ENCODE results near the gene RPSA.
"Not testable (repeated sequence)": the region's sequence is repeated elsewhere in the genome, so short reads cannot be mapped to it uniquely, and the experiment has no call there.

The RPSA gene

DNA sequence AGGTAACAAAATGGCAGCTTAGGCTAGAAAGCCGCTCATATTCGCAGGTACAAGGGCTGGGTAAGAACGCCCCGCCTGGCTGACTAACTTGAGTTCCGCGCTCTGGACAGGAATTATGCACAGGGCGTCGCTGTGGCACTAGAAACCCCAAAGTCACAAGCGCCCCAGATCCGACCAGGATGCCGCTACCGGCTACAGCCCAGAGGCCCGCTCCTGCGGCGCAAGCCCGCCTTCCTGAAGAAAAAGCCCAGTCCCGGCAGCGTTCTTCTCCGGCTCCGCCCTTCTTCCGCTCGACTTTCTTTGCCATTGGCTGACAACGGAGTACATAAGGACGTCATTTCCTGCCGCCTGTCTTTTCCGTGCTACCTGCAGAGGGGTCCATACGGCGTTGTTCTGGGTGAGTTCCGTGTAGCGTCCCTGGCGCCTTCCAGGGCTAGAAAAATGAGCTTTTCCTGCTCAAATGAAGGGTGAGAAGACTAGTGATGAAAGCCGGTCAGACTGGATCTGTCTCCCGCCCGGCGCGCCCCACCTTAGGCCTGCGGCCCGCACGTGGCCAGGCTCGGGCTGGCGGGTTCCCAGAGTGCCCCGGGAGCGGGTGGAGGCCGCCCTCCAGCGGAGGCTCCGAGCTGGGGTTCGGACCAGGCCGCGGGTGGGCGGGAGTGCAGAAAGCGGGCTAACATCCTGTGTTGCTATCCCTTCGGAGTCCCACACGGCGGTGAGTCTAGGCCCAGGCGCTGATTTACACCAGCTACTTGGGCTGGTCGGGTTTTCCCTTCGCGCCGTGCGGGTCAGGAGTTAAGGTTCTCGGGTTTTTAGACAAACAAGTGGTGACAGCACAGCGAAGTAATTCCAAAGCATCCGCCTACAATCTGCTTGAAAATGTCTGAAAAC lies at the start of gene RPSA:
Gene RPSA (plus strand): TSS at position 353 of the 891 bp plus-strand sequence. CDS start 934 bp downstream, outside the sequence.
- DNase-seq (ENCODE audit: low read depth): peak; percentile 81

GRCh38 chr3:39358333-39358732 lies 48.2 kb upstream of the RPSA start:
- DNase-seq (ENCODE audit: low read depth): no peak

DNA sequence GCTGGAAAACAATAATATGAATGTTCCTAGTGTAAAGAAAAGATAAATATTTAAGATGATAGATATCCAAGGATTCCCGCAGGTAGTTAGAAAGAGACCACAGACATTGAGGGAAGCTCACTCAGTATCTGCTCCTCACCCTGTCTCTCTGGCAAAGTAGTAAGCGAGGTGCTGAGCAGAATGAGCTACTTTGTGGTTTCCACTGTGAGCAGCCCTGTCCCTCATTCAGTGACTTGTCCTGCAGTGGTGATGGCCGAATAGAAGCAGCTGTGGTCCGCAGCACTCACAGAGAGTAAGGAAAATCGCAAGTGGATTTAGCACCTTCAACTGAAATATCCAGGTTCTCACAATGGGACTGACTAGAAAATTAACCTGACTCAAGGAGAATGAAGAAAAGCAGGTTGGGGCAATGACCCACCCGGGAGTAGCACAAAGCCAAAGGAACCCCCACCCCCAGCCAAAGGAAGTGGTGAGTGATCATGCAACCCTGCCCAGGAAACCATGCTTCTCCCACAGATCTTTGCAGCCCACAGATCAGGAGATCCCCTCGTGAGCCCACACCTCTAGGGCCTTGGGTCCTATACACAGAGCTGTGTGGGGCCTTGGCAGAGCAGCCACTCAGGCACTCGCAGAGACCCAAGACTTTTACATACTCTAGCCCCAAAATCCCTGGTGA lies 45.1 kb upstream of the RPSA start:
- peak; percentile 19 for DNase-seq (ENCODE audit: low read depth)

GRCh38 chr3:39362192-39362591 lies 44.3 kb upstream of the RPSA start:
- no peak for DNase-seq (ENCODE audit: low read depth)

DNA sequence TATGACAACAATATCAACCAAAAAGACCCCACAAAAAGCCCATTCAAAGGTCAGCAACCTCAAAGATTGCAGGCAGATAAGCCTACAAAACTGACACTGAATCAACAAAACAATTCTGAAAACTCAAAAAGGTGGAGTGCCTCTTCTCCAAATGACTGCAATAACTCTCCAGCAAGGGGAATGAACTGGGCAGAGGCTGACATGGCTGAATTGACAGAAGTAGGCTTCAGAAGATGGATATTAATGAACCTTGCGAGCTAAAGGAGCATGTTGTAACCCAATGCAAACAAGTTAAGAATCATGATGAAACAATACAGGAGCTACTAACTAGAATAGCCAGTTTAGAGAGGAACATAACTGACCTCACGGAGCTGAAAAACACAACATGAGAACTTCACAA lies 43.7 kb upstream of the RPSA start:
- DNase-seq (ENCODE audit: low read depth): no peak

DNA sequence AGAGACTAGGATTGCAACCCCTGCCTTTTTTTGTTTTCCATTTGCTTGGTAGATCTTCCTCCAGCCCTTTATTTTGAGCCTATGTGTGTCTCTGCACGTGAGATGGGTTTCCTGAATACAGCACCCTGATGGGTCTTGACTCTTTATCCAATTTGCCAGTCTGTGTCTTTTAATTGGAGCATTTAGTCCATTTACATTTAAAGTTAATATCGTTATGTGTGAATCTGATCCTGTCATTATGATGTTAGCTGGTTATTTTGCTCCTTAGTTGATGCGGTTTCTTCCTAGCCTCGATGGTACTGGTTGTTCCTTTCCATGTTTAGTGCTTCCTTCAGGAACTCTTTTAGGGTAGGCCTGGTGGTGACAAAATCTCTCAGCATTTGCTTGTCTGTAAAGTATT lies 36.1 kb upstream of the RPSA start:
- DNase-seq (ENCODE audit: low read depth): not testable (repeated sequence)

DNA sequence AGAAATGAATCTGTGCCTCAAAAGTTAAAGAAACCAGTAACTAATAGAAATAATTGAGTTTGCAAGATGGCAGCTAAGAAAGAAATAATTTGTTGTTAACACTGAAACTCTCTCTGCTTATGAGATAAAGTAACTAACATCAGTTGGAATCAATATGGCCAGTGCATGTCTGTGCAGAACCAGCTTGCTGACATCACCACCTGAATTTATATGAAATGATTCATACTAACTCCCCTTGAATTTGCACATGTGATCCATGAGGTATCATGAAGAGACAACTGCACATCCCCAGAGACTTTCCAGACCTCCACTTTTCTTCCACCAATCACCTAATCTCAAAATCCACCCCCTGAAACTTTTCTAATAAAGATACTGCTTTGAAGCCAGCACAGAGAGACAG lies 33.7 kb upstream of the RPSA start:
- no peak for DNase-seq (ENCODE audit: low read depth)

- DNase-seq (ENCODE audit: low read depth): no peak
These were observed 29.4 kb upstream of the RPSA start for GRCh38 chr3:39376959-39377634.

GRCh38 chr3:39378088-39378487 lies 28.4 kb upstream of the RPSA start:
- DNase-seq (ENCODE audit: low read depth): peak; percentile 9

DNA sequence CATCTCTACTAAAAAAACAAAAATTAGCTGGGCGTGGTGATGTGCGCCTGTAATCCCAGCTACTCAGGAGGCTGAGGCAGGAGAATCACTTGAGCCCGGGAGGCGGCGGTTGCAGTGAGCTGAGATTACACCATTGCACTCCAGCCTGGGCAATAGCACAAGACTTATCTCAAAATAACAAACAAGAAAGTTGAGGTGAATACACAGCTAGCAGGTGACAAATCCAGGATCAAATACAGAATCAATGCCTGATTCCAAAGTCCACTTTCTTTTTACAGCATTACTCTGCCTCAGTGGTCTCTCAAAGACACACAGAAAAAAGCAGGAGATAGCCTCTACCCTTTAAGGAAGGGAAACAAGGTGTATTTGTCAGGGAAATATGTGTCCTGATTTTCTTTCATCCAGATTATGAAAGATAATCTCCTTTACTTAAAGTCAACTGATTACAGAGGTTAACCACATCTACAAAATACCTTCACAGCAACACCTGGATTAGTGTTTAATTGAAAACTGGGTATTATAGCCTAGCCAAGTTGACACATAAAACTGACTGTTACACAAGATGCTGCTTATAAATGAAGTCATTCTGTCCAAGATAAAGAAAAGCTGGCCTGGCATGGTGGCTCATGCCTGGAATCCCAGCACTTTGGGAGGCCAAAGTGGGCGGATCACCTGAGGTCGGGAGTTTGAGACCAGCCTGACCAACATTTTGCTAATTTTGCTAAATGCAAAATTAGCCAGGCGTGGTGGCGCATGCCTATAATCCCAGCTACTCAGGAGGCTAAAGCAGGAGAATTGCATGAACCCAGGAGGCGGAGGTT lies 27.4 kb upstream of the RPSA start:
- DNase-seq (ENCODE audit: low read depth): no peak

GRCh38 chr3:39379778-39380155 lies 26.8 kb upstream of the RPSA start:
- no peak for DNase-seq (ENCODE audit: low read depth)

GRCh38 chr3:39381432-39381831 lies 25.1 kb upstream of the RPSA start:
- DNase-seq (ENCODE audit: low read depth): no peak

GRCh38 chr3:39383045-39383880 lies 23.3 kb upstream of the RPSA start, which contains the start of gene SLC25A38:
TSS of gene SLC25A38 (plus strand) at chr3:39383370. CDS start at chr3:39383725, 355 bp downstream.
- DNase-seq (ENCODE audit: low read depth): peak; percentile 54

- peak; percentile 90 for DNase-seq (ENCODE audit: low read depth)
These were observed 22.4 kb upstream of the RPSA start for GRCh38 chr3:39383881-39384664.

DNA sequence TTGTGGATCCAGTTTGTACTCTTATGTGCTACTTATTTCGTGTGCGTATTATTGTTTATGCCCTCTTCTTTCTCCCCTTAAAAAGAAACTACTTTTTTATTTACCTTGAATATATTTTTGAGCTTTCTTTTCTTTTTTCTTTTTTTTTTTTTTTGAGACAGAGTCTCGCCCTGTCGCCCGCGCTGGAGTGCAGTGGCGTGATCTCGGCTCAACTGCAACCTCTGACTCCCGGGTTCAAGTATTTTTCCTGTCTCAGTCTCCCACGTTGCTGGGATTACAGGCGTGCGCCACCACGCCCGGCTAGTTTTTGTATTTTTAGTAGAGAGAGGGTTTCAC lies 21.9 kb upstream of the RPSA start:
- no peak for DNase-seq (ENCODE audit: low read depth)

DNA sequence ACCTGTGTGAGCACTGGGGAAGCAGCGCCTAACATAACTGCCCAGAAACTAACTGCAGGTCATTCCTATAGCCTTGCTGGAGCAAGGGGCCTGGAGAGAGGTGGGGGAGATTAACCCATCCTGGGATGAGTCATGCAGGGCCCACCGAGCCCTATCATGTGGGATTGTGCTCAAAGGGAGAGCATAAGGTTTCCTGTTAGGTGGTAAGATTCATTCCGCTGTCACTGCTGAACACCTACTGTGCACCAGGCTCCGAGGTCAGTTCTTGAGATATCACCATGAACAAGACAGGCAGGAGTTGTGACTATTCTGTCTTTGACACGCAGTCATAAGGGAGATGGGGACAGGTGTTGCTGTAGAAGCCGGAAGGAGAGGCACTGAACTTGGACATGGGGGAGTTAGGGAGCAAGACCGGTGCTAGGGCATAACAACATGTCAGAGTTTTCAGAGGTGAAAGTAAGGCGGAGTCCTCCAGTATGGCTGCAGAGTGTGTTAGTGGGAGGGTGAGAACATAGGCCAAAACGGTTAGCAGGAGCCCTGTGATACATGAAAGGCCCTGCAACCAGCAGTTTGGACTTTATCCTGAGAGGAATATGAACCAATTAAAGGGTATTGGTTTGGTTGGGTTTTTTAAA lies 20.9 kb upstream of the RPSA start:
- no peak for DNase-seq (ENCODE audit: low read depth)

GRCh38 chr3:39386318-39386717 lies 20.2 kb upstream of the RPSA start:
- no peak for DNase-seq (ENCODE audit: low read depth)

- DNase-seq (ENCODE audit: low read depth): no peak
These were observed 19.0 kb upstream of the RPSA start for GRCh38 chr3:39387411-39387975.

DNA sequence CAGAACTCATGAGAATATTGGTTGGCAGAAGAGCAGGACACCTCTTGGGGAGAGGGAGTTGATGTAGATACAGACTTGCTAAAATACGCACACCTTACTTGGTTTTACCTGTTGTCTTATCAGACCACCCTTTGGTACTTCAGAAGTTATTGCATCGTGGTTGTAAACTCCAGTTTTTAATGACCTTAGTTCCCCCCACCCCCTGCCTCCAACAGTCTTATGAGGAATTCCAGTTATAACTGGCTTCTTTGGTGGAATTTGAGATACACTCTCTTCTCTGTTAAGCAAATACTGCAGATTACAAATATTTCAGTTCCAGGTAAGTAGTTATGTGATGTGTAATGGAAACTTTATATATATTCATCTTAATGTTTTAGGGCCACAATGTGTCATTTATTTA lies 18.4 kb upstream of the RPSA start:
- no peak for DNase-seq (ENCODE audit: low read depth)

Data from stimulated activated CD8-positive, alpha-beta memory T cell treated with anti-CD3 and anti-CD28 coated beads, Interleukin-7, amount 100 ng/mL, for 24 hours (primary cell).